ENCODE results near the gene NINL. TPM values are rescaled to one million over a fixed set of nuclear protein-coding genes. Genes with fewer than 3 reads are reported as not detected.
"Not testable (repeated sequence)": the region's sequence is repeated elsewhere in the genome, so short reads cannot be mapped to it uniquely, and the experiment has no call there.

NINL gene
- polyA plus RNA-seq, 4 donors = 1.1 to 30.8 (median 5.5) TPM

GRCh38 chr20:25503051-25503639 lies 82.2 kb downstream of the NINL start:
- 81 to 84% (median 84%) methylated on average over 5 to 6 of the region's 6 CpGs for WGBS, 3 donors

GRCh38 chr20:25500880-25501351 lies 84.4 kb downstream of the NINL start:
- H3K36me3 ChIP-seq (ENCODE audit: control insufficient read depth in 3 of 3, insufficient read depth in 2 of 3, low read depth in 1 of 3, low read length in 3 of 3) = peaks cover 0 to 64% (median 0%) of the 10 kb centered on the region in 3 donors

More at GRCh38 chr20:25503051-25503639, 82.2 kb downstream of the NINL start:
- not testable (repeated sequence) for DNase-seq; FAIRE-seq; H3K4me3 ChIP-seq (ENCODE audit: low read depth in 1 of 3, low read length in 3 of 3); H3K27me3 ChIP-seq (ENCODE audit: control insufficient read depth in 3 of 3, insufficient read depth in 3 of 3, low read length in 3 of 3); H3K27ac ChIP-seq (ENCODE audit: low read depth in 1 of 3, low read length in 2 of 3); H3K9me3 ChIP-seq (ENCODE audit: control insufficient read depth in 2 of 2, insufficient read depth in 1 of 2, low read depth in 1 of 2, low read length in 1 of 2)
- Histone ChIP-seq H3K36me3 (ENCODE audit: control insufficient read depth in 3 of 3, insufficient read depth in 2 of 3, low read depth in 1 of 3, low read length in 3 of 3) (peaks cover 0 to 46% (median 0%) of the 10 kb centered on the region in 3 donors), H3K4me1 (ENCODE audit: control insufficient read depth in 3 of 3, insufficient read depth in 2 of 3, low read depth in 1 of 3, low read length in 2 of 3) (peaks cover 0 to 13% (median 0%) of the 10 kb centered on the region in 3 donors)

GRCh38 chr20:25499855-25500434 lies 85.4 kb downstream of the NINL start:
- Histone ChIP-seq H3K36me3 (ENCODE audit: control insufficient read depth in 3 of 3, insufficient read depth in 2 of 3, low read depth in 1 of 3, low read length in 3 of 3) (peaks cover 0 to 71% (median 0%) of the 10 kb centered on the region in 3 donors), H3K4me1 (ENCODE audit: control insufficient read depth in 3 of 3, insufficient read depth in 2 of 3, low read depth in 1 of 3, low read length in 2 of 3) (no peaks in the 10 kb centered on the region), H3K27ac (ENCODE audit: low read depth in 1 of 3, low read length in 2 of 3) (no peak overlapping the region), H3K27me3 (ENCODE audit: control insufficient read depth in 3 of 3, insufficient read depth in 3 of 3, low read length in 3 of 3) (no peaks in the 10 kb centered on the region), H3K9me3 (ENCODE audit: control insufficient read depth in 2 of 2, insufficient read depth in 1 of 2, low read depth in 1 of 2, low read length in 1 of 2) (no peaks in the 10 kb centered on the region), H3K4me3 (ENCODE audit: low read depth in 1 of 3, low read length in 3 of 3) (no peak overlapping the region)
- DNase-seq (no peak), FAIRE-seq (no peak)
- WGBS, 3 donors = 88 to 94% (median 90%) methylated on average over 8 of the region's 8 CpGs

More at GRCh38 chr20:25500880-25501351, 84.4 kb downstream of the NINL start:
- H3K4me1 ChIP-seq (ENCODE audit: control insufficient read depth in 3 of 3, insufficient read depth in 2 of 3, low read depth in 1 of 3, low read length in 2 of 3) = no peaks in the 10 kb centered on the region
- H3K27me3 ChIP-seq (ENCODE audit: control insufficient read depth in 3 of 3, insufficient read depth in 3 of 3, low read length in 3 of 3) = no peaks in the 10 kb centered on the region
- DNase-seq = no peak
- H3K4me3 ChIP-seq (ENCODE audit: low read depth in 1 of 3, low read length in 3 of 3) = no peak overlapping the region
- 85 to 92% (median 89%) methylated on average over 13 of the region's 13 CpGs for WGBS, 3 donors
- no peak overlapping the region for H3K27ac ChIP-seq (ENCODE audit: low read depth in 1 of 3, low read length in 2 of 3)
- FAIRE-seq = no peak
- no peaks in the 10 kb centered on the region for H3K9me3 ChIP-seq (ENCODE audit: control insufficient read depth in 2 of 2, insufficient read depth in 1 of 2, low read depth in 1 of 2, low read length in 1 of 2)

GRCh38 chr20:25499031-25499430 lies 86.3 kb downstream of the NINL start:
- Histone ChIP-seq H3K27ac (ENCODE audit: low read depth in 1 of 3, low read length in 2 of 3) (no peak overlapping the region), H3K27me3 (ENCODE audit: control insufficient read depth in 3 of 3, insufficient read depth in 3 of 3, low read length in 3 of 3) (no peaks in the 10 kb centered on the region), H3K4me3 (ENCODE audit: low read depth in 1 of 3, low read length in 3 of 3) (no peak overlapping the region), H3K4me1 (ENCODE audit: control insufficient read depth in 3 of 3, insufficient read depth in 2 of 3, low read depth in 1 of 3, low read length in 2 of 3) (no peaks in the 10 kb centered on the region), H3K36me3 (ENCODE audit: control insufficient read depth in 3 of 3, insufficient read depth in 2 of 3, low read depth in 1 of 3, low read length in 3 of 3) (peaks cover 0 to 72% (median 0%) of the 10 kb centered on the region in 3 donors), H3K9me3 (ENCODE audit: control insufficient read depth in 2 of 2, insufficient read depth in 1 of 2, low read depth in 1 of 2, low read length in 1 of 2) (no peaks in the 10 kb centered on the region)
- DNase-seq (no peak), FAIRE-seq (no peak)
- WGBS, 3 donors = 87 to 92% (median 91%) methylated on average over 13 of the region's 13 CpGs

- Histone ChIP-seq H3K27me3 (ENCODE audit: control insufficient read depth in 3 of 3, insufficient read depth in 3 of 3, low read length in 3 of 3) (no peaks in the 10 kb centered on the region), H3K4me3 (ENCODE audit: low read depth in 1 of 3, low read length in 3 of 3) (no peak overlapping the region), H3K9me3 (ENCODE audit: control insufficient read depth in 2 of 2, insufficient read depth in 1 of 2, low read depth in 1 of 2, low read length in 1 of 2) (no peaks in the 10 kb centered on the region), H3K4me1 (ENCODE audit: control insufficient read depth in 3 of 3, insufficient read depth in 2 of 3, low read depth in 1 of 3, low read length in 2 of 3) (no peaks in the 10 kb centered on the region), H3K27ac (ENCODE audit: low read depth in 1 of 3, low read length in 2 of 3) (no peak overlapping the region), H3K36me3 (ENCODE audit: control insufficient read depth in 3 of 3, insufficient read depth in 2 of 3, low read depth in 1 of 3, low read length in 3 of 3) (peaks cover 0 to 72% (median 0%) of the 10 kb centered on the region in 3 donors)
- 84 to 94% (median 90%) methylated on average over 6 of the region's 6 CpGs for WGBS, 3 donors
- FAIRE-seq (no peak), DNase-seq (no peak)
Observed at GRCh38 chr20:25498280-25498606, 87.1 kb downstream of the NINL start.

GRCh38 chr20:25497586-25498279 lies 87.6 kb downstream of the NINL start:
- Histone ChIP-seq H3K4me3 (ENCODE audit: low read depth in 1 of 3, low read length in 3 of 3) (no peak overlapping the region), H3K36me3 (ENCODE audit: control insufficient read depth in 3 of 3, insufficient read depth in 2 of 3, low read depth in 1 of 3, low read length in 3 of 3) (peaks cover 0 to 72% (median 0%) of the 10 kb centered on the region in 3 donors), H3K27me3 (ENCODE audit: control insufficient read depth in 3 of 3, insufficient read depth in 3 of 3, low read length in 3 of 3) (no peaks in the 10 kb centered on the region), H3K4me1 (ENCODE audit: control insufficient read depth in 3 of 3, insufficient read depth in 2 of 3, low read depth in 1 of 3, low read length in 2 of 3) (no peaks in the 10 kb centered on the region), H3K27ac (ENCODE audit: low read depth in 1 of 3, low read length in 2 of 3) (no peak overlapping the region), H3K9me3 (ENCODE audit: control insufficient read depth in 2 of 2, insufficient read depth in 1 of 2, low read depth in 1 of 2, low read length in 1 of 2) (no peaks in the 10 kb centered on the region)
- FAIRE-seq (no peak), DNase-seq (no peak)
- WGBS, 3 donors = 85 to 93% (median 89%) methylated on average over 22 of the region's 22 CpGs

GRCh38 chr20:25496968-25497401 lies 88.3 kb downstream of the NINL start:
- H3K36me3 ChIP-seq (ENCODE audit: control insufficient read depth in 3 of 3, insufficient read depth in 2 of 3, low read depth in 1 of 3, low read length in 3 of 3) = peaks cover 0 to 65% (median 0%) of the 10 kb centered on the region in 3 donors
- 77 to 82% (median 79%) methylated on average over 9 of the region's 9 CpGs for WGBS, 3 donors
- H3K27ac ChIP-seq (ENCODE audit: low read depth in 1 of 3, low read length in 2 of 3) = no peak overlapping the region
- no peak overlapping the region for H3K4me3 ChIP-seq (ENCODE audit: low read depth in 1 of 3, low read length in 3 of 3)
- no peaks in the 10 kb centered on the region for H3K27me3 ChIP-seq (ENCODE audit: control insufficient read depth in 3 of 3, insufficient read depth in 3 of 3, low read length in 3 of 3)
- DNase-seq (no peak), FAIRE-seq (no peak)
- no peaks in the 10 kb centered on the region for H3K9me3 ChIP-seq (ENCODE audit: control insufficient read depth in 2 of 2, insufficient read depth in 1 of 2, low read depth in 1 of 2, low read length in 1 of 2)
- no peaks in the 10 kb centered on the region for H3K4me1 ChIP-seq (ENCODE audit: control insufficient read depth in 3 of 3, insufficient read depth in 2 of 3, low read depth in 1 of 3, low read length in 2 of 3)

- 91 to 97% (median 91%) methylated on average over 14 of the region's 14 CpGs for WGBS, 3 donors
- FAIRE-seq = no peak
Observed at GRCh38 chr20:25496165-25496967, 89.0 kb downstream of the NINL start.

More at GRCh38 chr20:25496165-25496967, 89.0 kb downstream of the NINL start:
- Histone ChIP-seq H3K9me3 (ENCODE audit: control insufficient read depth in 2 of 2, insufficient read depth in 1 of 2, low read depth in 1 of 2, low read length in 1 of 2) (no peaks in the 10 kb centered on the region), H3K36me3 (ENCODE audit: control insufficient read depth in 3 of 3, insufficient read depth in 2 of 3, low read depth in 1 of 3, low read length in 3 of 3) (peaks cover 0 to 65% (median 0%) of the 10 kb centered on the region in 3 donors), H3K4me3 (ENCODE audit: low read depth in 1 of 3, low read length in 3 of 3) (no peak overlapping the region), H3K27ac (ENCODE audit: low read depth in 1 of 3, low read length in 2 of 3) (no peak overlapping the region), H3K4me1 (ENCODE audit: control insufficient read depth in 3 of 3, insufficient read depth in 2 of 3, low read depth in 1 of 3, low read length in 2 of 3) (no peaks in the 10 kb centered on the region), H3K27me3 (ENCODE audit: control insufficient read depth in 3 of 3, insufficient read depth in 3 of 3, low read length in 3 of 3) (no peaks in the 10 kb centered on the region)
- DNase-seq = no peak

All from small intestine (tissue), 7 donors.